HepG2 (cell line): ENCODE data around the gene FOXP3. TPM values are rescaled to one million over a fixed set of nuclear protein-coding genes. Genes with fewer than 3 reads are reported as not detected.

Source experiments
- ATAC-seq: fragments of 200-7000 bp; cut with Tn5 transposase; 3 replicates; pipeline ENCODE4 v1.9.1; 2020; ENCODE audit warnings: mild to moderate bottlenecking, moderate library complexity
- BruUV-seq: library from RNA; stranded (reverse); fragments of 400-500 nt; replicated peaks from 2 replicates; lab custom pipeline; 2021; lab: Mats Ljungman, UMichigan
- CTCF ChIA-PET: fragments of 300-600 bp; formaldehyde crosslinking; extraction: SDS; loops from one replicate; lab custom pipeline; 2021; ENCODE audit warnings: low total read pairs, inconsistent platforms, low intra/inter-chr PET ratio; lab: Yijun Ruan, JAX
- POLR2A ChIA-PET: fragments of 350-600 bp; sonication (Branson Sonifier 250); formaldehyde crosslinking; loops from one replicate; lab custom pipeline; 2020; ENCODE audit warnings: antibody characterized with exemption, inconsistent platforms; lab: Yijun Ruan, JAX
- DNase-seq: peaks from one replicate; pipeline ENCODE4 v3.0.0-alpha.2; 2015; ENCODE audit warnings: low spot score
- FAIRE-seq: peaks from 3 replicates; lab custom pipeline; 2011; peaks lifted over from hg19 to GRCh38; lab: Jason Lieb, UNC
- H2AFZ ChIP-seq: one replicate; pipeline ENCODE4 v1.6.1; 2011; ENCODE audit warnings: low read length, inconsistent platforms
- H3K27ac ChIP-seq: fragments of 300-600 bp; 3 replicates; pipeline ENCODE4 v1.8.0; 2011; ENCODE audit warnings: mixed run types, mild to moderate bottlenecking, mixed read lengths, low read length, inconsistent platforms; ENCODE audit not compliant: insufficient read depth; ENCODE audit errors: extremely low read length
- H3K27me3 ChIP-seq, 2 experiments: fragments of 200-600 bp in 1 of 2; 2 replicates in 1 of 2; 3 replicates in 1 of 2; pipeline versions ENCODE4 v1.6.0 to v1.8.0; 2011; ENCODE audit warnings: low read length in 2 of 2, mild to moderate bottlenecking in 2 of 2, moderate library complexity in 2 of 2, inconsistent platforms in 1 of 2; ENCODE audit not compliant: insufficient read depth in 2 of 2, control insufficient read depth in 1 of 2
- H3K36me3 ChIP-seq, 2 experiments: fragments of 200-600 bp in 1 of 2; replicated peaks in 1 of 2; 2 replicates in 1 of 2; 3 replicates in 1 of 2; pipeline versions ENCODE4 v1.5.1 to v1.8.0; 2011; ENCODE audit warnings: low read length in 2 of 2, inconsistent platforms in 1 of 2; ENCODE audit not compliant: insufficient read depth in 2 of 2, control insufficient read depth in 1 of 2
- H3K4me1 ChIP-seq: 2 replicates; pipeline ENCODE4 v1.5.1; 2012; ENCODE audit warnings: low read length, inconsistent platforms; ENCODE audit not compliant: insufficient read depth
- H3K4me2 ChIP-seq: 2 replicates; pipeline ENCODE4 v1.6.0; 2011; ENCODE audit warnings: low read depth, low read length, inconsistent platforms
- H3K4me3 ChIP-seq, 3 experiments: fragments of 200-600 bp in 1 of 3; sonication (generic), shearing (Covaris generic) in 1 of 3; replicated peaks in 1 of 3; 2 replicates each; pipeline ENCODE4 v1.5.1; 2011 to 2016; ENCODE audit warnings: low read length in 3 of 3, inconsistent platforms in 2 of 3, low read depth in 2 of 3, mild to moderate bottlenecking in 2 of 3, control low read depth in 1 of 3, mixed read lengths in 1 of 3; ENCODE audit not compliant: insufficient read depth in 1 of 3
- H3K79me2 ChIP-seq: one replicate; pipeline ENCODE4 v1.6.1; 2011; ENCODE audit warnings: low read length, inconsistent platforms; ENCODE audit not compliant: insufficient read depth
- H3K9ac ChIP-seq: 2 replicates; pipeline ENCODE4 v1.6.0; 2011; ENCODE audit warnings: mild to moderate bottlenecking, low read depth, low read length, inconsistent platforms; ENCODE audit not compliant: insufficient read depth
- H3K9me3 ChIP-seq: 2 replicates; pipeline ENCODE4 v1.5.1; 2012; ENCODE audit warnings: mild to moderate bottlenecking, low read length
- H4K20me1 ChIP-seq: 2 replicates; pipeline ENCODE4 v1.6.0; 2011; ENCODE audit warnings: inconsistent platforms, mild to moderate bottlenecking, low read length, moderate library complexity; ENCODE audit not compliant: insufficient read depth
- DNMT1 ChIP-seq: sonication (generic); formaldehyde crosslinking; IDR thresholded peaks from 2 replicates; pipeline ENCODE4 v1.5.1; 2020; ENCODE audit warnings: mild to moderate bottlenecking, missing genetic modification reagents
- KDM5A ChIP-seq: fragments of 200-600 bp; sonication (generic); IDR thresholded peaks from 2 replicates; pipeline ENCODE4 v1.7.0; 2018; ENCODE audit warnings: antibody characterized with exemption, mild to moderate bottlenecking, low read length, borderline replicate concordance
- NCOA2 ChIP-seq: sonication (generic); formaldehyde crosslinking; IDR thresholded peaks from 2 replicates; pipeline ENCODE4 v1.8.0; 2022; ENCODE audit warnings: inconsistent platforms
- NFIC ChIP-seq: IDR thresholded peaks from 2 replicates; pipeline ENCODE4 v1.6.1; 2012; ENCODE audit warnings: mild to moderate bottlenecking, low read length, inconsistent platforms
- POLR2AphosphoS2 ChIP-seq: IDR thresholded peaks from 2 replicates; pipeline ENCODE4 v1.6.1; 2011; ENCODE audit warnings: low read depth, low read length, improper control_type of control experiment
- SNAPC5 ChIP-seq: sonication (generic); formaldehyde crosslinking; IDR thresholded peaks from 2 replicates; pipeline ENCODE4 v1.8.1; 2023; ENCODE audit warnings: mild to moderate bottlenecking, missing genetic modification reagents, borderline replicate concordance
- SNRNP70 ChIP-seq: fragments of 200-400 bp; formaldehyde crosslinking; IDR thresholded peaks from 2 replicates; pipeline ENCODE4 v1.6.1; 2017; ENCODE audit warnings: mild to moderate bottlenecking, low read depth, low read length, moderate library complexity
- SP5 ChIP-seq: IDR thresholded peaks from 2 replicates; pipeline ENCODE4 v1.6.1; 2016; ENCODE audit warnings: low read depth, borderline replicate concordance
- THRA ChIP-seq: sonication (generic); formaldehyde crosslinking; IDR thresholded peaks from 2 replicates; pipeline ENCODE4 v1.4.0; 2020; ENCODE audit warnings: missing genetic modification reagents, borderline replicate concordance
- WIZ ChIP-seq: sonication (generic); formaldehyde crosslinking; IDR thresholded peaks from 2 replicates; pipeline ENCODE4 v1.5.1; 2020; ENCODE audit warnings: mild to moderate bottlenecking, missing genetic modification reagents
- ZC3H4 ChIP-seq: sonication (generic); formaldehyde crosslinking; IDR thresholded peaks from 2 replicates; pipeline ENCODE4 v1.4.0; 2020; ENCODE audit warnings: missing genetic modification reagents, borderline replicate concordance
- ZNF205 ChIP-seq: IDR thresholded peaks from 2 replicates; pipeline ENCODE4 v1.6.1; 2018; ENCODE audit warnings: missing biosample characterization, missing genetic modification reagents
- ZNF230 ChIP-seq: sonication (generic); formaldehyde crosslinking; IDR thresholded peaks from 2 replicates; pipeline ENCODE4 v1.4.0; 2020; ENCODE audit warnings: mild to moderate bottlenecking, missing genetic modification reagents
- ZNF318 ChIP-seq: sonication (generic); formaldehyde crosslinking; IDR thresholded peaks from 2 replicates; pipeline ENCODE4 v1.4.0; 2020; ENCODE audit warnings: mild to moderate bottlenecking, missing genetic modification reagents
- ZNF674 ChIP-seq: sonication (generic); formaldehyde crosslinking; IDR thresholded peaks from 2 replicates; pipeline ENCODE4 v1.5.0; 2020; ENCODE audit warnings: low read depth, mild to moderate bottlenecking, missing genetic modification reagents
- ZSCAN9 ChIP-seq: IDR thresholded peaks from 2 replicates; pipeline ENCODE4 v1.6.1; 2016; ENCODE audit warnings: borderline replicate concordance
- WGBS: methylation state at CpG from one replicate; pipeline ENCODE4 v1.1.6; 2017; ENCODE audit warnings: low lambda C conversion rate; 5-methylcytosine and 5-hydroxymethylcytosine counted together
- in situ Hi-C: cut with HindIII; loops from 2 replicates; pipeline ENCODE4 v1.10.0; 2017; ENCODE audit warnings: low pct_unique_long_range_greater_than_20kb; ENCODE audit not compliant: extremely low pct_ligation_motif_present
- intact Hi-C: fragments of 100-400 bp; cut with micrococcal nuclease; formaldehyde crosslinking; loops from one replicate; pipeline ENCODE4 v1.10.0; 2022; ENCODE audit not compliant: unreplicated experiment
- polyA plus RNA-seq, 8 experiments: library from polyadenylated mRNA; depleted of rRNA in 3 of 8; stranded (reverse) in 7 of 8; unstranded in 1 of 8; fragments of >200 nt; fragmentation: Illumina TruSeq in 4 of 8; extraction: Trizol in 4 of 8; gene quantifications; 2 replicates each; pipeline versions ENCODE4 v1.2.1 to v1.2.3, GENCODE V29; 2011 to 2016; ENCODE audit warnings: low read depth in 4 of 8, missing spikeins in 1 of 8, mixed read lengths in 1 of 8; ENCODE audit not compliant: insufficient read depth in 1 of 8
- total RNA-seq, 5 experiments: library from RNA; depleted of rRNA; stranded (reverse); fragments of >200 nt; fragmentation: Illumina TruSeq; extraction: Trizol; gene quantifications; 2 replicates each; pipeline ENCODE4 v1.2.3, GENCODE V29; 2016; ENCODE audit warnings: low read depth in 1 of 5

FOXP3 gene
- total and polyA plus RNA-seq, 2 of the 13 experiments (the other 11 are each of a cell fraction or from before 2014, with no cell fraction given), result 0.04 TPM; not detected in 1

- TF ChIP-seq ZC3H4 (no peak), SP5 (CRISPR knock-in tag) (no peak), SNAPC5 (no peak)
These were observed 14.9 kb downstream of the FOXP3 start (continued) for GRCh38 chrX:49249616-49250015.

- intact Hi-C loops, result no loop called here
- H3K27me3 ChIP-seq, result no peaks in the 10 kb centered on the region
- TF ChIP-seq ZNF230 (no peak), ZNF674 (no peak), THRA (CRISPR knock-in tag) (no peak), WIZ (CRISPR knock-in tag) (no peak), NCOA2 (CRISPR knock-in tag) (no peak), ZNF318 (CRISPR knock-in tag) (no peak), POLR2AphosphoS2 (no peak), ZSCAN9 (CRISPR knock-in tag) (no peak), NFIC (no peak), SNRNP70 (no peak), ZNF205 (no peak), DNMT1 (CRISPR knock-in tag) (no peak), KDM5A (no peak)
- TF ChIP-seq, all 625 proteins: peak for 0
- in situ Hi-C loops, result no loop called here
- DNase-seq (no peak), FAIRE-seq (no peak), ATAC-seq (no peak)
- Histone ChIP-seq H3K4me3 (no peak overlapping the region), H3K79me2 (no peaks in the 10 kb centered on the region), H3K4me2 (no peak overlapping the region), H3K9me3 (no peaks in the 10 kb centered on the region), H3K27ac (no peak overlapping the region), H4K20me1 (no peaks in the 10 kb centered on the region), H2AFZ (no peak overlapping the region), H3K4me1 (no peaks in the 10 kb centered on the region), H3K36me3 (peaks cover 0 to 3% of the 10 kb centered on the region in 2 experiments; a peak in 1 of 5 replicates), H3K9ac (no peak overlapping the region)
- ChIA-PET POLR2A (no interaction called here), CTCF (no interaction called here)
- BruUV-seq, result no TSS peak
- WGBS, result no CpG with 5 or more reads among the region's 6 CpGs
These were observed 15.4 kb downstream of the FOXP3 start for GRCh38 chrX:49249071-49249470.
